LNCaP clone FGC (cell line): ENCODE data around the gene PTX4.
A peak's percentile ranks its signal among the peaks of the same experiment; 100 is the strongest.

Source experiments
- DNase-seq: peaks from one replicate; pipeline ENCODE4 v3.0.0-alpha.2; 2011; ENCODE audit warnings: low read depth
- H3K4me3 ChIP-seq: 2 replicates; pipeline ENCODE4 v1.5.1; 2011; ENCODE audit warnings: mild to moderate bottlenecking, low read depth, low read length, control low read depth
- CTCF ChIP-seq: IDR thresholded peaks from 2 replicates; pipeline ENCODE4 v1.5.1; 2012; ENCODE audit warnings: mild to moderate bottlenecking; ENCODE audit not compliant: control insufficient read depth, insufficient read depth; ENCODE audit errors: extremely low read depth

PTX4 gene

DNA sequence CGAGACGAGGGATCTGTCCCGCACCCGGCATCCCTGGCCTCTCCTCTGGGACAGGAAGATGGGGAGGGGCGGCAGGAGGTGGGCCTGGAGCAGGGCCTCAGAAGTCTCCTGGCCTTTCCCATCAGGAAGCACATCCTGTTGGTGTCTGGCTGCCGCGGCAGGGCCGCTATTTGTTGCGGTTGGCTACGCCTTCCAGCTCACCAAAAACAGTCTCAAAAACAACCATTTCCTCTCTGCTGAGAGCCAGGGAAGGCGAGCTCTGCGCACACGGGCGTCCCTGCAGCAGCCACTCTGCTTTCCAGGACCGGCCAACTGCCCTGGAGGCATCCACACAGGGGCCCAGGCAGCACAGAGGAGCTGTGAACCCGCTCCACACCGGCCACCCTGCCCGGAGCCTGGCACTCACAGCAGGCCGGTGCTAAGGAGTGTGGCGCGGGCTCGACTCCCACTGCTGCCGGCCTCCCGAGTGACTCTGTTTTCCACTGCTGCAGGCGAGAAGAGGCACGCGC lies 44.8 kb upstream of the PTX4 start, which contains the start of gene TMEM204:
Gene TMEM204 (plus strand): TSS at position 224 of the 509 bp plus-strand sequence. CDS start 610 bp downstream, outside the sequence.
- no peak within 1 kb of the TSS for H3K4me3 ChIP-seq
- TF ChIP-seq CTCF = no peak
- no peak for DNase-seq

DNA sequence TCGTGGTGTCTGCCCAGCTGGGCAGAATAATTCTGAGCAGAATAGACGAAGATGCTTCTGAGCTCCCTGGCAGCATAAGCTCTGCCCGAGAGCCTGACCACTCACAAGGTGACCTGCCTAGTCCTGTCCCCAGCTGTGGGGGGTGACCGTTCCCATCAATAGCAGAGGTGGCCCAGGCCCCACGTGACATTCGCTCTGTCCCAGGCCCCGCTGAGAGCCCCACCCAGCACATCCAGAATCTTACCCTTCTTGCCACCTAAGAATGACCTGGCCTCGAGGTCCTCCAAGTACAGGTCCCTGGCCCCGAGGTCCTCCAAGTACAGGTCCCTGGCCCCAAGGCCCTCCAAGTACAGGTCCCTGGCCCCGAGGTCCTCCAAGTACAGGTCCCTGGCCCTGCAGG lies 44.0 kb upstream of the PTX4 start:
- no peak overlapping the region for H3K4me3 ChIP-seq
- no peak for DNase-seq
- TF ChIP-seq CTCF = no peak

DNA sequence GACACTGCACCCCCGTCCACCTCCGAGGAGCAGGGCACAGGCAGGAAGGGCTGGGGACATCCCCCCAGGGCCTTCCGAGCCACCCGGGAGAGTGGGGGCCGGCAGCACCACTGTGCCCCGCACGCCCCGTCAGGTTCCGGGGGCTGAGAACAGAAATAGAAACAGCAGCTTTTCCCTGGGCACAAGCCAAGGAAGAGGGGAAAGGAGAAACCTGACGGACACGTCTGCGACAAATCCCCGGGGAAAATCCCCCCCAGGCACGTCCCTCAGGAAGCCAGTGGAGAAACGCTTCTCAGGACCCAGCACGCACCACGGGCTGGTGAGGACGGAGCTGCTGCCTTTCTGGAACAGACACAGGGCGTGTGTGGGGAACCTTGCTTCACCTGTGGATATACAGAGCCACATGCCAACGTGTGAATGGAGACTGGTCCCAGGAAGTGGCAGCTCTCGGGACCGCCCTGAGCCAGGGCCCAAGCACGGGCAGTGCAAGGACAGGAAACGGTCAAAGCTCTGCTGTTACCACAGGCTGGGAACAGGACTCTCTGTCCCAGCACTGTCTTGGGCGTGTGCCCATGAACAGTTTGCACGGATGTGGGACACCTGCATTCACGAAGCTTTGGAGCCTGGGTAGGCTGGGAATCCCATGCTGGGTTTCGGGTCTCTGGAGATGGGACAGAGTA lies 43.5 kb upstream of the PTX4 start:
- no peak for TF ChIP-seq CTCF
- no peak overlapping the region for H3K4me3 ChIP-seq
- DNase-seq = peak; percentile 45

DNA sequence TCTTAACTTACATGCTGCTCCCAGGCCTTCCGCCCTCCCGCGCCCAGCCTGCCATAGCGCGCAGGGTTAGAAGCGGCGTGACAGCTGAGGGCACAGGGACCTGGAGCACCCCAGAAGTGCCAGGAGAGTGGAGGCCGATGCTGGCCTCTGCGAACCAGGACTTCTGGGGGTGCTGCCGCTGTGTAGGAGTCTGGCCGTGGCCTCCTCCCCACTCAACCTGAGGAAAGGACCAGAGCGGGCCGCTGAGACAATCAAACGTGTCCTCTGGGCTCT lies 42.8 kb upstream of the PTX4 start:
- H3K4me3 ChIP-seq = no peak overlapping the region
- no peak for TF ChIP-seq CTCF

GRCh38 chr16:1530883-1531637 lies 42.3 kb upstream of the PTX4 start:
- H3K4me3 ChIP-seq = no peak overlapping the region
- no peak for DNase-seq
- no peak for TF ChIP-seq CTCF

More for the DNA sequence above, 42.8 kb upstream of the PTX4 start:
- DNase-seq = no peak

GRCh38 chr16:1530349-1530882 lies 41.7 kb upstream of the PTX4 start:
- H3K4me3 ChIP-seq = no peak overlapping the region
- TF ChIP-seq CTCF = no peak
- no peak for DNase-seq
